SH-SY5Y (cell line): ENCODE results near the gene TMEM186.

Experiments used
- GATA2 ChIP-seq: IDR thresholded peaks from 2 replicates; pipeline ENCODE4 v1.6.1; 2011; ENCODE audit warnings: mild to moderate bottlenecking, low read depth, low read length
- GATA3 ChIP-seq: IDR thresholded peaks from 2 replicates; pipeline ENCODE4 v1.6.1; 2011; ENCODE audit warnings: low read depth, mild to moderate bottlenecking, low read length, moderate library complexity

- TF ChIP-seq GATA2 (no peak), GATA3 (no peak)
Measured at GRCh38 chr16:8831450-8831849, 34.0 kb upstream of the TMEM186 start.
